GM23338 (cell line): Measurements from ENCODE around the gene MYG1. TPM values are rescaled to one million over a fixed set of nuclear protein-coding genes. Genes with fewer than 3 reads are reported as not detected.

Experiments used
- ATAC-seq: fragments of 200-7000 bp; cut with Tn5 transposase; 3 replicates; pipeline ENCODE4 v1.9.1; 2020
- DNase-seq: peaks from one replicate; pipeline ENCODE4 v3.0.0-alpha.2; 2015; ENCODE audit warnings: low spot score
- H2AFZ ChIP-seq: fragments of 200-600 bp; sonication (generic); 2 replicates; pipeline ENCODE4 v1.8.0; 2016; ENCODE audit warnings: antibody characterized with exemption, mild to moderate bottlenecking, moderate library complexity
- H3F3A ChIP-seq: fragments of 200-600 bp; sonication (generic); replicated peaks from 2 replicates; pipeline ENCODE4 v1.8.0; 2017; ENCODE audit warnings: antibody characterized with exemption, mixed run types, low read depth
- H3K27ac ChIP-seq: fragments of 200-600 bp; sonication (generic); 2 replicates; pipeline ENCODE4 v1.6.1; 2016; ENCODE audit warnings: low read depth
- H3K27me3 ChIP-seq: fragments of 200-600 bp; sonication (generic); 2 replicates; pipeline ENCODE4 v1.8.0; 2016; ENCODE audit warnings: mild to moderate bottlenecking, mixed run types, moderate library complexity; ENCODE audit not compliant: insufficient read depth
- H3K36me3 ChIP-seq: fragments of 200-600 bp; sonication (generic); 2 replicates; pipeline ENCODE4 v1.8.0; 2016; ENCODE audit warnings: mild to moderate bottlenecking; ENCODE audit not compliant: insufficient read depth
- H3K4me1 ChIP-seq: fragments of 200-600 bp; sonication (generic); 2 replicates; pipeline ENCODE4 v1.8.0; 2016; ENCODE audit warnings: mild to moderate bottlenecking, moderate library complexity; ENCODE audit not compliant: insufficient read depth
- H3K4me2 ChIP-seq: fragments of 200-600 bp; sonication (generic); 2 replicates; pipeline ENCODE4 v1.7.1; 2017; ENCODE audit warnings: mixed run types
- H3K4me3 ChIP-seq: fragments of 200-600 bp; sonication (generic); 2 replicates; pipeline ENCODE4 v1.6.1; 2016; ENCODE audit warnings: mixed run types
- H3K79me2 ChIP-seq: fragments of 200-600 bp; sonication (generic); replicated peaks from 2 replicates; pipeline ENCODE4 v1.8.0; 2017; ENCODE audit warnings: mild to moderate bottlenecking; ENCODE audit not compliant: insufficient read depth
- H3K9me2 ChIP-seq: fragments of 200-600 bp; sonication (generic); 2 replicates; pipeline ENCODE4 v1.8.0; 2017; ENCODE audit not compliant: insufficient read depth
- H4K20me1 ChIP-seq: fragments of 200-600 bp; sonication (generic); replicated peaks from 2 replicates; pipeline ENCODE4 v1.8.0; 2017; ENCODE audit warnings: mild to moderate bottlenecking; ENCODE audit not compliant: insufficient read depth
- H3K27ac Mint-ChIP-seq: 2 replicates; pipeline ENCODE4 v1.8.0; 2020; ENCODE audit warnings: inconsistent platforms, mild to moderate bottlenecking, moderate library complexity, mixed read lengths
- H3K27me3 Mint-ChIP-seq: 3 replicates; pipeline ENCODE4 v1.8.0; 2022; ENCODE audit warnings: low read depth, mild to moderate bottlenecking, moderate library complexity, mixed read lengths, inconsistent platforms; ENCODE audit not compliant: insufficient read depth, poor library complexity
- H3K36me3 Mint-ChIP-seq: 3 replicates; pipeline ENCODE4 v1.8.0; 2021; ENCODE audit warnings: low read depth, mild to moderate bottlenecking, inconsistent platforms, moderate library complexity, mixed read lengths
- H3K4me1 Mint-ChIP-seq: 3 replicates; pipeline ENCODE4 v1.8.0; 2020; ENCODE audit warnings: mild to moderate bottlenecking, inconsistent platforms, mixed read lengths
- H3K4me3 Mint-ChIP-seq: 3 replicates; pipeline ENCODE4 v1.8.0; 2021; ENCODE audit warnings: moderate library complexity, mild to moderate bottlenecking, inconsistent platforms, mixed read lengths
- H3K9me3 Mint-ChIP-seq: 3 replicates; pipeline ENCODE4 v1.8.0; 2020; ENCODE audit warnings: moderate library complexity, mild to moderate bottlenecking, inconsistent platforms, mixed read lengths
- CREB1 ChIP-seq: fragments of 250-450 bp; sonication (Bioruptor Pico); IDR thresholded peaks from 2 replicates; pipeline ENCODE4 v1.5.0; 2020; ENCODE audit warnings: low read depth, mild to moderate bottlenecking, moderate library complexity
- CTCF ChIP-seq, 2 experiments: fragments of 200-600 bp in 1 of 2; sonication (generic) in 1 of 2; conservative IDR thresholded peaks; 2 replicates each; pipeline versions ENCODE4 v1.5.1 to v1.6.1; 2016 to 2017; ENCODE audit warnings: antibody characterized with exemption in 2 of 2, low read depth in 2 of 2, mild to moderate bottlenecking in 2 of 2, moderate library complexity in 1 of 2
- ETS1 ChIP-seq: IDR thresholded peaks from 2 replicates; pipeline ENCODE4 v1.6.1; 2016; ENCODE audit warnings: antibody characterized with exemption
- EZH2 ChIP-seq: fragments of 200-600 bp; sonication (generic); IDR thresholded peaks from one replicate; pipeline ENCODE4 v1.8.0; 2017; ENCODE audit warnings: antibody characterized with exemption, mild to moderate bottlenecking, low read depth; ENCODE audit not compliant: unreplicated experiment
- EZH2phosphoT487 ChIP-seq: fragments of 200-600 bp; sonication (generic); IDR thresholded peaks from one replicate; pipeline ENCODE4 v1.8.1; 2018; ENCODE audit warnings: antibody characterized with exemption; ENCODE audit not compliant: unreplicated experiment
- JUNB ChIP-seq: IDR thresholded peaks from one replicate; pipeline ENCODE4 v1.6.1; 2016; ENCODE audit warnings: antibody characterized with exemption; ENCODE audit not compliant: unreplicated experiment
- POLR2AphosphoS5 ChIP-seq: IDR thresholded peaks from 2 replicates; pipeline ENCODE4 v1.6.1; 2016; ENCODE audit warnings: antibody characterized with exemption, low read depth
- REST ChIP-seq: IDR thresholded peaks from one replicate; pipeline ENCODE4 v1.6.1; 2018; ENCODE audit warnings: antibody characterized with exemption; ENCODE audit not compliant: unreplicated experiment
- STAT1 ChIP-seq: IDR thresholded peaks from one replicate; pipeline ENCODE4 v1.6.1; 2016; ENCODE audit warnings: antibody characterized with exemption; ENCODE audit not compliant: unreplicated experiment
- ZNF462 ChIP-seq: fragments of 250-450 bp; sonication (Bioruptor Pico); IDR thresholded peaks from 2 replicates; pipeline ENCODE4 v1.5.0; 2020; ENCODE audit warnings: mild to moderate bottlenecking, moderate library complexity
- polyA plus RNA-seq: library from polyadenylated mRNA; unstranded; fragments of >200 nt; fragmentation: Nextera tagmentation; extraction: Ambion mirVana; gene quantifications from 2 replicates; pipeline ENCODE4 v1.2.1, GENCODE V29; 2016
- total RNA-seq: library from RNA; depleted of rRNA; stranded (reverse); fragments of >200 nt; shearing (Covaris generic); gene quantifications from 2 replicates; pipeline ENCODE4 v1.2.3, GENCODE V29; 2014

The MYG1 gene
- total and polyA plus RNA-seq, 2 experiments from 2014 or later, result 66.5 to 94.2 TPM

- TF ChIP-seq ZNF462 (CRISPR knock-in tag), result no peak
- TF ChIP-seq ETS1, result no peak
Measured at GRCh38 chr12:53252349-53252916, 47.1 kb upstream of the MYG1 start (continued).

- Histone ChIP-seq H3K79me2 (peaks cover 4% of the 10 kb centered on the region; the same call in 1 of the 2 replicates), H4K20me1 (no peaks in the 10 kb centered on the region), H3K9me2 (no peaks in the 10 kb centered on the region), H3K36me3 (no peaks in the 10 kb centered on the region), H3K27me3 (no peaks in the 10 kb centered on the region), H3F3A (peaks cover 13% of the 10 kb centered on the region), H3K4me3 (peak overlapping the region; percentile 94; the same call in 1 of the 2 replicates), H3K4me1 (peaks cover 12% of the 10 kb centered on the region), H3K27ac (no peak overlapping the region), H3K4me2 (peak overlapping the region; percentile 93; the same call in 1 of the 2 replicates), H2AFZ (no peak overlapping the region)
- Mint-ChIP-seq H3K9me3 (no peaks in the 10 kb centered on the region; the same call in 2 of the 3 replicates), H3K4me3 (peak overlapping the region; percentile 96), H3K27me3 (peaks cover 21% of the 10 kb centered on the region), H3K36me3 (peaks cover 6% of the 10 kb centered on the region; the same call in 1 of the 3 replicates), H3K4me1 (peaks cover 20% of the 10 kb centered on the region), H3K27ac (no peak overlapping the region)
- DNase-seq (no peak), ATAC-seq (no peak)
- TF ChIP-seq ETS1 (no peak), REST (no peak), JUNB (no peak), EZH2phosphoT487 (no peak), POLR2AphosphoS5 (no peak), STAT1 (no peak), CREB1 (no peak), EZH2 (no peak), CTCF (conservative IDR thresholded peaks at IDR 0.05; ENCODE audit: low read depth in 2 of 2) (no peak)
Measured at GRCh38 chr12:53253298-53253697, 46.2 kb upstream of the MYG1 start.
